Osteoblast (primary cell): ENCODE measurements around the gene ULK4. TPM values are rescaled to one million over a fixed set of nuclear protein-coding genes. Genes with fewer than 3 reads are reported as not detected.

Source experiments
- DNase-seq: peaks from one replicate; pipeline ENCODE4 v3.0.0; 2011; ENCODE audit warnings: low spot score, mixed read lengths; ENCODE audit not compliant: insufficient read length; ENCODE audit errors: missing footprints
- H2AFZ ChIP-seq: 2 replicates; pipeline ENCODE4 v1.6.0; 2011; ENCODE audit warnings: mild to moderate bottlenecking, low read length
- H3K27ac ChIP-seq: 2 replicates; pipeline ENCODE4 v1.5.1; 2011; ENCODE audit warnings: mild to moderate bottlenecking, low read depth, low read length, moderate library complexity
- H3K27me3 ChIP-seq: 2 replicates; pipeline ENCODE4 v1.6.0; 2012; ENCODE audit warnings: mild to moderate bottlenecking, control low read depth, inconsistent platforms, low read length, moderate library complexity; ENCODE audit not compliant: insufficient read depth
- H3K36me3 ChIP-seq: 2 replicates; pipeline ENCODE4 v1.5.1; 2011; ENCODE audit warnings: mild to moderate bottlenecking, low read length, control low read depth, moderate library complexity; ENCODE audit not compliant: insufficient read depth
- H3K4me1 ChIP-seq: 2 replicates; pipeline ENCODE4 v1.5.1; 2011; ENCODE audit warnings: mild to moderate bottlenecking, low read length, control low read depth, moderate library complexity; ENCODE audit not compliant: insufficient read depth
- H3K4me2 ChIP-seq: 2 replicates; pipeline ENCODE4 v1.6.0; 2011; ENCODE audit warnings: mild to moderate bottlenecking, low read length; ENCODE audit not compliant: insufficient read depth
- H3K4me3 ChIP-seq: fragments of 200-600 bp; sonication (generic); 3 replicates; pipeline ENCODE4 v1.5.1; 2012; ENCODE audit warnings: mild to moderate bottlenecking, low read length, inconsistent platforms; ENCODE audit not compliant: insufficient read depth
- H3K79me2 ChIP-seq: 2 replicates; pipeline ENCODE4 v1.6.0; 2012; ENCODE audit warnings: mild to moderate bottlenecking, low read length, control low read depth, inconsistent platforms; ENCODE audit not compliant: insufficient read depth
- H3K9me3 ChIP-seq: 2 replicates; pipeline ENCODE4 v1.5.1; 2011; ENCODE audit warnings: low read depth, low read length, control low read depth
- H4K20me1 ChIP-seq: 2 replicates; pipeline ENCODE4 v1.6.0; 2012; ENCODE audit warnings: mild to moderate bottlenecking, low read length, control low read depth; ENCODE audit not compliant: insufficient read depth
- CTCF ChIP-seq: IDR thresholded peaks from 2 replicates; pipeline ENCODE4 v1.5.1; 2011; ENCODE audit warnings: mild to moderate bottlenecking, low read depth, low read length, moderate library complexity; ENCODE audit errors: extremely low read depth
- total RNA-seq: library from RNA; depleted of rRNA; stranded (reverse); fragments of >200 nt; gene quantifications from 2 replicates; pipeline ENCODE4 v1.2.3, GENCODE V29; 2012

Gene ULK4
- total RNA-seq, 1 donor = 20.6 TPM

- no peaks in the 10 kb centered on the region for H3K27me3 ChIP-seq
- H3K4me3 ChIP-seq = no peak overlapping the region
- DNase-seq = peak; percentile 61
- no peaks in the 10 kb centered on the region for H4K20me1 ChIP-seq
- no peak overlapping the region for H3K4me2 ChIP-seq
- no peaks in the 10 kb centered on the region for H3K79me2 ChIP-seq
- no peak overlapping the region for H3K27ac ChIP-seq
- peaks cover 3% of the 10 kb centered on the region for H3K9me3 ChIP-seq
- TF ChIP-seq CTCF = peak; percentile 54
- no peaks in the 10 kb centered on the region for H3K36me3 ChIP-seq
- peak overlapping the region; percentile 43 for H2AFZ ChIP-seq
- no peaks in the 10 kb centered on the region for H3K4me1 ChIP-seq
Observed at GRCh38 chr3:41997702-41998550, 36.0 kb upstream of the ULK4 start.

DNA sequence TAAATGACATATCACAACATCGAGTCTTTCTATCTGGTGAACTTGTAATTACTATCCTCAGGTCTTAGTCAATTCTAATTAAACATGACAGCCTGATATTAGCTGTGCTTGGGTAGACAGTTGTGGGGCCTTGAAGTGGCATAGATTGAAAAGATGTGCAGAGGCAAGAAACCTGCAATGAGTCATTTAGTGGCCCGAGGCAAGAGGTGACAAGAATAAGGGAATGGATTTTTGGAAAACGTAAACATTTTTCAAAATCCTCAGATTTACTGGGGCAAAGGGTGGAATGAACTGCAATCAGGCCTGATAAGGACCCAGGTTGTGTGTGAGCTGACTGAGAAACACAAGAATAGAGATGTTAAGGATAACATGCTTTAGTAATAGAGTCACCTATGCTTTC lies 29.5 kb upstream of the ULK4 start:
- no peaks in the 10 kb centered on the region for H3K79me2 ChIP-seq
- no peak for TF ChIP-seq CTCF

DNA sequence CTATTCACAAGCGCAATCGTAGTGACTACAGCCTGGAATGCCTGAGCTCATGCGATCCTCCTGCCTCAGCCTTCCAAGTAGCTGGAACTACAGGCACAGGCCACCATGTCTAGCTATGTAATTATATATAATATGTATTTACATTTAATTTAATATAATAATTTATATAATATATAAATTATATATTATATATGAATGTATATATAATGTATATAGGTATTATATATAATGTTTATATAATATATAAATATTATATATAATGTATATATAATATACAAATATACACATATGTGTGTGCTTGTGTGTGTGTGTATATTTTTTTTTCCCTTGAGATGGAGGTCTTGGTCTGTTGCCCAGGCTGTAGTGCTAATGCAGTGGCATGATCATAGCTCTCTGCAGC lies 27.6 kb upstream of the ULK4 start:
- Histone ChIP-seq H3K27me3 (no peaks in the 10 kb centered on the region), H3K36me3 (no peaks in the 10 kb centered on the region), H3K79me2 (no peaks in the 10 kb centered on the region), H3K27ac (no peak overlapping the region), H2AFZ (no peak overlapping the region), H4K20me1 (no peaks in the 10 kb centered on the region), H3K9me3 (no peaks in the 10 kb centered on the region), H3K4me1 (no peaks in the 10 kb centered on the region), H3K4me3 (no peak overlapping the region), H3K4me2 (no peak overlapping the region)
- no peak for TF ChIP-seq CTCF
- DNase-seq = no peak

More for the DNA sequence above, 29.5 kb upstream of the ULK4 start:
- Histone ChIP-seq H3K9me3 (no peaks in the 10 kb centered on the region), H4K20me1 (no peaks in the 10 kb centered on the region), H3K4me1 (no peaks in the 10 kb centered on the region), H2AFZ (no peak overlapping the region), H3K4me3 (no peak overlapping the region), H3K27me3 (no peaks in the 10 kb centered on the region), H3K4me2 (no peak overlapping the region), H3K27ac (no peak overlapping the region), H3K36me3 (no peaks in the 10 kb centered on the region)
- DNase-seq = no peak

- Histone ChIP-seq H3K4me3 (no peak overlapping the region), H3K4me1 (no peaks in the 10 kb centered on the region), H3K4me2 (no peak overlapping the region), H3K27me3 (no peaks in the 10 kb centered on the region), H3K79me2 (no peaks in the 10 kb centered on the region), H3K9me3 (no peaks in the 10 kb centered on the region), H3K27ac (no peak overlapping the region), H4K20me1 (no peaks in the 10 kb centered on the region), H2AFZ (peak overlapping the region; percentile 56), H3K36me3 (no peaks in the 10 kb centered on the region)
- TF ChIP-seq CTCF = no peak
- DNase-seq = no peak
Observed at GRCh38 chr3:41987627-41988026, 25.7 kb upstream of the ULK4 start.
